Myocyte (in vitro differentiated cells): ENCODE measurements around the gene SNRNP40. TPM values are rescaled to one million over a fixed set of nuclear protein-coding genes. Genes with fewer than 3 reads are reported as not detected.

Experiments used
- DNase-seq: peaks from one replicate; pipeline ENCODE4 v3.0.0-alpha.2; 2012; ENCODE audit warnings: low read depth
- polyA plus RNA-seq: library from polyadenylated mRNA; unstranded; fragments of >200 nt; gene quantifications from one replicate; pipeline ENCODE4 v1.2.1, GENCODE V29; 2012; ENCODE audit warnings: missing spikeins
- total RNA-seq: library from RNA; depleted of rRNA; stranded (reverse); fragments of >200 nt; gene quantifications from 2 replicates; pipeline ENCODE4 v1.2.3, GENCODE V29; 2014

The SNRNP40 gene
- total RNA-seq: 54.6 and 55.3 TPM in 2 replicates
- 37.0 TPM for polyA plus RNA-seq

DNA sequence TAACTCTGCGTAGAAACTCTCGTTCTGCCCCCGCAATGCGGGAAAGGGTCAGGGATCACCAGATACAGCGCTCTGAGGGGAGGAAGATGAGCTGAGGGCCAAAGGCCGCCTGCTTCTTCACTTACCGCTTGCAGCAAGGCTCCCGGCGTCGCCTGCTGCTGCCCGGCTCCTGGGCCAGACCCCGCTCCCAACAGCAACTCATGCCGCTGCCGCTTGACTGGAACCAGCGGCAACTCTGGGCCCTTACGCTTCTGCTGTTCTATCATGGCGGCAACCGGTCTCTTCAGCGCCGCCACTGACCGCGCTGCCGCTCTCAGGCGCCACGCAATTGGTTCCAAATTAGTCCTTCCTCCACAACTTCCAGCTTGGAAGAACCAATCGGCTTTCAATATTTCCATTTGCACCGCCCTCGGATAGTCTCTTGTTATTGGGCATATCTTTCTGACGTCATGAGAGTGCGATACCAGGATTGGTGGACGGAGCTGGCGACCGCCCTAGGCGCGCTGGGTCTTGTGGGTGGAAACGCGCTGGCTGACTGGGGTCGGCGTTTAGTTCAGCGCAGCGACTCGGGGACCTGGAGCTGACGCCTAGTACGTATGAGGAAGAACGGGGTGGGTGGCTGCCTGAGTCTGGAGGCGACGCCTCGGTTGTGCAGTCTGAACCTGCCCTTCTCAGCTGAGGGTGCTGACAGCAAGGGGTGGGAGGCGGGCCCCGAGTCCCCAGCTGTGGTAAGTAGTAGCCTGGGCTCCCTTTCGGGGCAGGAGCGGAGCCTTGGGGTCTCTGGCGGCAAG is at the start of gene SNRNP40, which contains the start of gene ZCCHC17:
Gene SNRNP40 (minus strand): TSS at position 303 of the 791 bp plus-strand sequence. CDS start 37 bp downstream, at position 266.
Gene ZCCHC17 (plus strand): TSS at position 547 of the 791 bp plus-strand sequence. CDS start 13,067 bp downstream, outside the sequence.
- DNase-seq: peak; percentile 100

DNA sequence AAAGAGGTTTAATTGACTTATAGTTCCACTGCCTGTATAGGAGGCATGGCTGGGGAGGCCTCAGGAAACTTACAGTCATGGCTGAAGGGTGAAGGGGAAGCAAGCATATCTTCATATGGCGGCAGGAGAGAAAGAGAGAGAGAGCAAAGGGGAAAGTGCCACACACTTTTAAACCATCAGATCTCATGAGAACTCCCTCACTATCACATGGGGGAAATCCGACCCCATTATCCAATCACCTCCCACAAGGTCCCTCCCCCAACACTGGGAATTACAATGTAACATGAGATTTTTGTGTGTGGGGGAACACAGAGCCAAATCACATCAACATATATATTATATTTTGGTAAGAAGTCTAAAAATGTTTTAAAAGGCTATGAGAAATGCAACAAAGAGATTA is 49.0 kb upstream of the SNRNP40 start:
- no peak for DNase-seq

DNA sequence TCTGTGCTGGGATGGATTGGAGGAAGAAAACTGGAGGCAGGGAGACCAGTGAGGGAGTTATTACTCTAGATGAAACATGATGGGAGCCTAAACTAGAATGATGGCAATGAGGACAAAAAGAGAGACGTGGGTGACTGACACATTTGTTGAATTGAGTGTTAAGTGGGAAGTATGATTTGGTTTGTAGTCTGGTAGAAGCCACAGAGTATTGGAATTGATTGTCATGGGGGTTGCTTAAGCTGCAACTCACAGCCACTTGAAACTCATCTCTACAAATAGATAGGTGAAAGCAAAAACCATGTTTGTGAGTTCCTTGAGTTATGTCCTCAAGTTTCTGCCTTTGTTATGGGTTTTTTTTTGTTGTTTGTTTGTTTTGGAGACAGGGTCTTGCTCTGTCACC is 47.9 kb upstream of the SNRNP40 start:
- DNase-seq: no peak

GRCh38 chr1:31336687-31337467 is 40.3 kb upstream of the SNRNP40 start:
- no peak for DNase-seq

GRCh38 chr1:31335007-31335406 is 38.4 kb upstream of the SNRNP40 start:
- DNase-seq: peak; percentile 35

DNA sequence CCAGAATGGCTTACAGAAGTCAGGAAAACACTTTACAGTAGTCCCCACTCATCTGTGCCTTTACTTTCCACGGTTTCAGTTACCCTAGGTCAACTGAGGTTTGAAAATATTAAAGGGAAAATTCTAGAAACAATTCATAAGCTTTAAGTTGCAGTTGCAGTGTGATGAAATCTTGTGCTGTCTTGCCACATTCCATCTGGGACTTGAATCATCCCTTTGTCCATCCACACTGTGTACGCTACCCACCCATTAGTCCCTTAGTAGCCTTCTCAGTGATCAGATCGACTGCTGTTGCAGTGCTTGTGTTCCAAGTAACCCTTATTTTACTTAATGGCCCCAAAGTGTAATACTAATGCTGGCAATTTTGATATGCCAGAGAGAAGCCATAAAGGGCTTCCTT is 30.8 kb upstream of the SNRNP40 start:
- DNase-seq: no peak

GRCh38 chr1:31326461-31326860 is 29.9 kb upstream of the SNRNP40 start:
- DNase-seq: peak; percentile 36

DNA sequence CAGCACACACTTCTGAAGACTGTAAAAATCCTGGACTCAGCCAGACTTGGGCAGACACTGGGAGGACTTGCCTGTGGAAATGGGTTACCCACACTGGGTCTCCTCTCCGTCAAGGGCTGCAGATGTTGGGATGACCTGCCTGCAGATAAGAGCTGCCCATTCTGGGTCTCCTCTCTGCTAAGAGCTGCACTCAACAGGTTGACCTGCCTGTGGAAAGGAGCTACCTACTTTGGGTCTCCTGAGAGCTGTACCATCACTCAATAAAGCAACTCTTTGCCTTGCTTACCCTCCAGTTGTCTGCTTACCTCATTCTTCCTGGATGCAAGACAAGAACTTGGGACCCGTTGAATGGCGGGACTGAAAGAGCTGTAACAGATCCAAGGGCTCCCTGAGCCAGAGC is 28.4 kb upstream of the SNRNP40 start:
- no peak for DNase-seq

DNA sequence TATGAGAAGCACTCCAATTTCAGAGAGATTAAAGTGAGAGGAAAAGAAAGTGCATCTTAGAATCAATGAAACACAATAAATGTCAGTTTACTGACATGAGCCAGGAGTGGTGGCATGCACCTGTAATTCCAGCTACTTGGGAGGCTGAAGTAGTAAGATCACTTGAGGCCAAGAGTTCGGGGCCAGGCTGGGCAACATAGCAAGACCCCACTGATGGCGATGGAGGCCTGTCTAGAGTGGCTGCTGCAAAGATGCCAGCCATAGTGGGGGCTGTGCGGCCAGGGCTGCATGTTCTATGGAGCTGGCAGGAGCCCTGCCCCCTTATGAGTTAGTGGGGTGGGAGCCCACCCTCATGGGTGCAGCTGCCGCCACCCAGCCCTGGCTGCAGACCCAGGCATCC is 27.5 kb upstream of the SNRNP40 start:
- no peak for DNase-seq

- no peak for DNase-seq
Measured at GRCh38 chr1:31318146-31318545, 21.6 kb upstream of the SNRNP40 start.

- DNase-seq: no peak
Measured at GRCh38 chr1:31315902-31316301, 19.3 kb upstream of the SNRNP40 start.

GRCh38 chr1:31310198-31310597 is 13.6 kb upstream of the SNRNP40 start:
- no peak for DNase-seq

GRCh38 chr1:31308036-31308435 is 11.4 kb upstream of the SNRNP40 start:
- no peak for DNase-seq

DNA sequence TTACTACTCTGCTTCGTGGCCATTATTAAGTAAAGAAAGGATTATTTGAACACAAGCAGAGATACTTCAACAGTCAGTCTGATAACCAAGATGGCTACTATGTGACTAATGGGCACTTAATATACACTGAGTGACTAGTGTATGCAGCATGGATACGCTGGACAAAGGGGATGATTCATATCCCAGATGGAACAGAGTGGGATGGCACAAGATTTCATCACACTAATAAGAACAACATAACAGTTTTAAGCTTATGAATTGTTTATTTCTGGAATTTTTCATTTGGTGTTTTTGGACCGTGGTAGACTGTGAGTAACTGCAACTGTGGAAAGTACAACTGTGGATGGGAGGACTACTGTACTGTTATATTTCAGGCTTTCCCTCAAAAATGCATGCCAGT is 9.7 kb upstream of the SNRNP40 start:
- peak; percentile 38 for DNase-seq

GRCh38 chr1:31302709-31303441 is 6.3 kb upstream of the SNRNP40 start:
- DNase-seq: no peak

GRCh38 chr1:31300193-31300592 is 3.6 kb upstream of the SNRNP40 start:
- no peak for DNase-seq

- peak; percentile 3 for DNase-seq
Measured at GRCh38 chr1:31299365-31299764, 2.8 kb upstream of the SNRNP40 start.

GRCh38 chr1:31297277-31298247 is 974 bp upstream of the SNRNP40 start:
- DNase-seq: peak; percentile 5

DNA sequence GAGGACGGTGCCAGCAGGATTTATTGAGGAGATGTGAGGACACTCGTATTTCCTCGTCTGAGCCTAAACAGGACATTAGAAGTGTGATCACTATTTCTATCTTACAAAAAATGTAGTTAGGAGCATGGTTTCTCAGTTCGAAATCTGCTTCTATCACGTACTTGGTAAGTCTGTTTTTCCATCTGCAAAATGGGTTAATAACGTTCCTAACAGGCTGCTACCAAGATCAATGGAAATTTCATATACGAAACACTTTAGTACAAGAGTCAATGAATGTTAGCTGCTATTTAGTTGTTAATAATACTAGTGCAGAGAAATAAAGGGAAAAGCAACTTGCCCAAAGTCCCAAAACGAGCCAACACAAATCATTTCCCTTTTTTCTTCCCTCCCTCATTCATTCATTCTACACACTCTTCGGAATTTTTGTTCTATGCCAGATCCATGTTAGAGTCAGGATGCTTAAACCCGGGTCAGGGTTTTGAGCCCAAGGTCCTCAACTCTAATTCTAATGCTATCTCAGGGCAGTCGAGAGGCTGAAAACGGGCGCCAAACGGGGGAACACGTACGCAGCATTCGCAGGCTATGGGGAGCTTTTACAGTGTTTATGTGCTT is 608 bp downstream of the SNRNP40 start:
- DNase-seq: peak; percentile 1

GRCh38 chr1:31289021-31289420 is 7.6 kb downstream of the SNRNP40 start:
- no peak for DNase-seq
